Activated CD8-positive, alpha-beta memory T cell treated with anti-CD3 and anti-CD28 coated beads for 36 hours (primary cell): ENCODE data around the gene CGAS. TPM values are rescaled to one million over a fixed set of nuclear protein-coding genes. Genes with fewer than 3 reads are reported as not detected.

Source experiments
- CTCF ChIA-PET: fragments of 350-600 bp; sonication (Branson Sonifier 250); formaldehyde crosslinking; loops from one replicate; lab custom pipeline; 2021; ENCODE audit warnings: antibody characterized with exemption; lab: Charles Lee
- POLR2A ChIA-PET: fragments of 350-600 bp; sonication (Branson Sonifier 250); formaldehyde crosslinking; loops from one replicate; lab custom pipeline; 2021; ENCODE audit warnings: antibody characterized with exemption; lab: Charles Lee
- total RNA-seq, 2 experiments: library from RNA; stranded (reverse); gene quantifications; one replicate each; pipeline ENCODE4 v1.2.3, GENCODE V29; 2021

Gene CGAS
- total RNA-seq, result 10 to 100 TPM; 43.8 to 45.9 TPM

GRCh38 chr6:73452107-73452461, at the start of gene CGAS:
TSS of gene CGAS (minus strand) at chr6:73452297. CDS start at chr6:73452181, 116 bp downstream.
- ChIA-PET CTCF (interaction anchor here (0.8 to 3.2 kb wide), 2 partner anchors 9 to 23 kb away, joined by 3 to 21 read pairs; partner anchors contain the start of gene MTO1), POLR2A (interaction anchor here (0.6 to 3.7 kb wide), 10 partner anchors 10 to 202 kb away, joined by 3 to 66 read pairs (median 7); partner anchors contain the start of genes DDX43, EEF1A1, MTO1 and SLC17A5)

- ChIA-PET POLR2A (interaction anchor here (0.6 to 0.7 kb wide), 2 partner anchors 34 to 220 kb away, joined by 3 to 5 read pairs; no protein-coding TSS in a partner anchor), CTCF (no interaction called here)
Observed at GRCh38 chr6:73497915-73498314, 45.8 kb upstream of the CGAS start.

GRCh38 chr6:73491377-73491776, 39.3 kb upstream of the CGAS start:
- ChIA-PET CTCF (no interaction called here), POLR2A (no interaction called here)

DNA sequence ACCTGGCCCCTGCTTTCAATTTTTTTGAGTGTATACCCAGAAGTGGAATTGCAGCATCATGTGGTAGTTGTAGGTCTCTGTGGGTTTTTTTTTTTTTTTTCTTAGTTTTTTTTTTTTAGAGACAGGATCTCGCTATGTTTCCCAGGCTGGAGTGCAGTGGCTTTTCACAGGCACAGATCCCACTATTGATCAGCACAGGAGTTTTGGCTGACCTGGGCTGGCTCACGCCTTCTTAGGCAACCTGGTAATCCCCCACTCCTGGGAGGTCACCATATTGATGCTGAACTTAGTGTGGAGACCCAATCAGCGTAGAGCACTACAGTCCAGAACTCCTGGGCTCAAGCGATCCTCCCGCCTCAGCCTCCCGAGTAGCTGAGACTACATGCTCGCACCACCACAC, 35.4 kb upstream of the CGAS start:
- ChIA-PET CTCF (interaction anchor here (1.4 kb wide), 1 partner anchor 165 kb away, joined by 4 read pairs; no protein-coding TSS in a partner anchor), POLR2A (no interaction called here)

DNA sequence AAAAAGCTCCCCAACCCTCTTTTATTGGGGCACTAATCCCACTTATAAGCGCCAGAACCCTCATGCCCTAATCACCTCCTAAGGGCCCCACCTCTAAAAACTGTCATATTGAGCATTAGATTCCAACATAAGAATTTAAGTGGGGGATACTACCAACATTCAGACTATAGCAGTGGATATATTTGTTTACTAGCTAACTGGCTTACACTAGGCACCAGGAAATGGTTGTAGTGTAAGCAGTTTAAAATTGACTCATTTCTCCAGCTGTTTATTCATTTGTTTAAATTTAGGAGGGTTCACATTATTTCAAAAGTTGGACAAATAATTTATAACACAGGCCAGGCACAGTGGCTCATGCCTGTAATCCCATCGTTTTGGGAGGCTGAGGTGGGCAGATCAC, 32.3 kb upstream of the CGAS start:
- ChIA-PET POLR2A (no interaction called here), CTCF (no interaction called here)

DNA sequence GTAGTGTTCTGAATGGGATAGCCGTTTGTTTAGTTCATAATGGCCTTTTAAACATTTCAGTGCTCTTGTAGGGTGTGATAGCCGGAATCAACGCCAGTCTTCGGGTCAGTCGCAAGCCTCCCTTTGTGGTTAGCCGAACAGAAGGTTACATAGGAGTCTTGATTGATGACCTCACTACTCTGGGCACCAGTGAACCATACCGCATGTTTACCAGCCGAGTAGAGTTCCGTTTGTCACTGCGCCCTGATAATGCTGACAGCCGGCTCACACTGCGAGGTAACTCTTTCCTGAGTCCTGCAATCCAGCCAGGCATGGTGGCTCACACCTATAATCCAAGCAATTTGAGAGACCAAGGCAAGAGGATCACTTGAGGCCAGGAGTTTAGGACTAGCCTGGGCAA, 29.9 kb upstream of the CGAS start:
- ChIA-PET CTCF (interaction anchor here (0.6 kb wide), 1 partner anchor 111 kb away, joined by 3 read pairs; no protein-coding TSS in a partner anchor), POLR2A (interaction anchor here (0.6 kb wide), 1 partner anchor 29 kb away, joined by 3 read pairs; no protein-coding TSS in a partner anchor)

GRCh38 chr6:73477407-73477806, 25.3 kb upstream of the CGAS start:
- CTCF ChIA-PET, result interaction anchor here (2.0 kb wide), 1 partner anchor 134 kb away, joined by 5 read pairs; no protein-coding TSS in a partner anchor
- POLR2A ChIA-PET, result interaction anchor here (0.7 kb wide), 1 partner anchor 23 kb away, joined by 10 read pairs; no protein-coding TSS in a partner anchor

DNA sequence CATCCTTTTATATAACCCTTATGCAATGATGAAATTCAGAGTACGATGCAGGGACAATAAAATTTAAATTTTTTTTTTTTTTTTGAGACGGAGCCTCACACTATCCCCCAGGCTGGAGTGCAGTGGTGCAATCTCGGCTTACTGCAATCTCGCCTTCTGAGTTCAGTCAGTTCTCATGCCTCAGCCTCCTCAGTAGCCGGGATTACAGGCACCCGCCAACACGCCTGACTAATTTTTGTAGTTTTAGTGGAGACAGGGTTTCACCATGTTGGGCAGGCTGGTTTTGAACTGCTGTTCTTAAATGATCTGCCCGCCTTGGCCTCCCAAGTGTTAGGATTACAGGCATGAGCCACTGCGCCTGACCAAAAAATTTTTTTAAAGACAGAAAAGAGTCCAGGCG, 24.6 kb upstream of the CGAS start:
- CTCF ChIA-PET, result interaction anchor here (0.7 to 2.0 kb wide), 2 partner anchors 117 to 134 kb away, joined by 4 to 5 read pairs; no protein-coding TSS in a partner anchor
- POLR2A ChIA-PET, result no interaction called here

DNA sequence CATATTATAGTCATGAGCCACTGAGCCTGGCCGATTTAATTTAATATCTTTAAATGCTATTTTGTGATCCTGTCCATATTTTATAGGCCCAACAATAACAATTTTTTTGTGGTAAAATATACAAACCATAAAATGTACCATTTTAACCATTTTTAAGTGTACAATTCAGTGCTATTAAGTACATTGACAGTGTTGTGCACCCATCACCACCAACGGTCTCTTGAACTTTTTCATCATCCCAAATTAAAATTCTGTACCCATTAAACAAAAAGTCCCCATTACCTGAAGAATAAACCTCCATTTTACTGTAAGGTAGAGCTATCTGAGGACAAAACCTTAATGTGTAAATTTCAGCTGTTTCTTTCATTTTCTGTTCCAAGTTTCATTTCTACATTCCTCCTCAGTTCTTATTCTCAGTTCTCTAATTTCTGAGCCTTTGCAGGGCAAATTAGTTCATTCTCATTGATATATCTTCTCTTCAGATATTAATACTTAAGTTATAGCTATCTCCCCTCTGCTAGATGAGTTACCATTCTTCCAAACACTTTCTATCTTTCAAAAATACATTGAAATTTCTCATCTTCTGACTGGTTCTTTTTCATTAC, 19.7 kb upstream of the CGAS start:
- POLR2A ChIA-PET, result interaction anchor here (0.7 to 1.1 kb wide), 4 partner anchors 20 to 49 kb away, joined by 3 to 4 read pairs (median 3); partner anchors contain the start of genes CGAS and EEF1A1

GRCh38 chr6:73461537-73462350, 9.6 kb upstream of the CGAS start, which contains the start of gene MTO1:
TSS of gene MTO1 (plus strand) at chr6:73461737. CDS start at chr6:73461855, 118 bp downstream.
- POLR2A ChIA-PET, result interaction anchor here (0.6 to 4.6 kb wide), 13 partner anchors 9 to 193 kb away, joined by 3 to 66 read pairs (median 3); partner anchors contain the start of genes CGAS and EEF1A1
- CTCF ChIA-PET, result interaction anchor here (0.7 to 2.8 kb wide), 6 partner anchors 10 to 191 kb away, joined by 3 to 21 read pairs (median 4); partner anchors contain the start of gene CGAS

More for the DNA sequence above, 19.7 kb upstream of the CGAS start:
- CTCF ChIA-PET, result interaction anchor here (0.9 kb wide), 1 partner anchor 21 kb away, joined by 4 read pairs; no protein-coding TSS in a partner anchor

DNA sequence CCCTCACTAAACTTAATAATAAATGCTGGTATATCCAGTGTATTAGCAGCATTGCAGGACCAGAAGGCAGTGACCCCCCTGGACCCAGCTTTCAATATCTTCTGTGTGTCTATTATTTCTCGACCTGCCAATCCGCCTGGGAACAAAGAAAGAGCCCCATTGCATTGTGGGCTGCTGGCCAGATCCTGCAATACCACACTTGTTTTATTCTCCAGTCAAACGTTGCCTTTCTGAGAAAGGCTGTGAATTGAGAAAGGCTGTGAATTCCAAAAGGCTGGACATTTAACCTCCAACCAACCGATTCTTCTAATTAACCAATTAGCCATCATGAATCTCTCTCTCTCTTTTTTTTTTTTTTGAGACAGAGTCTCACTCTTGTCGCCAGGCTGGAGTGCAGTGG, 8.0 kb upstream of the CGAS start:
- POLR2A ChIA-PET, result interaction anchor here (2.8 to 4.6 kb wide), 2 partner anchors 8 to 61 kb away, joined by 38 to 66 read pairs; partner anchors contain the start of genes CGAS and EEF1A1
- CTCF ChIA-PET, result interaction anchor here (1.0 to 2.8 kb wide), 3 partner anchors 9 to 193 kb away, joined by 3 to 21 read pairs (median 8); partner anchors contain the start of gene CGAS

GRCh38 chr6:73459474-73459873, 7.4 kb upstream of the CGAS start:
- CTCF ChIA-PET, result interaction anchor here (1.0 kb wide), 1 partner anchor 152 kb away, joined by 3 read pairs; no protein-coding TSS in a partner anchor
- POLR2A ChIA-PET, result interaction anchor here (4.6 kb wide), 1 partner anchor 8 kb away, joined by 66 read pairs; the partner anchor contains the start of gene CGAS

DNA sequence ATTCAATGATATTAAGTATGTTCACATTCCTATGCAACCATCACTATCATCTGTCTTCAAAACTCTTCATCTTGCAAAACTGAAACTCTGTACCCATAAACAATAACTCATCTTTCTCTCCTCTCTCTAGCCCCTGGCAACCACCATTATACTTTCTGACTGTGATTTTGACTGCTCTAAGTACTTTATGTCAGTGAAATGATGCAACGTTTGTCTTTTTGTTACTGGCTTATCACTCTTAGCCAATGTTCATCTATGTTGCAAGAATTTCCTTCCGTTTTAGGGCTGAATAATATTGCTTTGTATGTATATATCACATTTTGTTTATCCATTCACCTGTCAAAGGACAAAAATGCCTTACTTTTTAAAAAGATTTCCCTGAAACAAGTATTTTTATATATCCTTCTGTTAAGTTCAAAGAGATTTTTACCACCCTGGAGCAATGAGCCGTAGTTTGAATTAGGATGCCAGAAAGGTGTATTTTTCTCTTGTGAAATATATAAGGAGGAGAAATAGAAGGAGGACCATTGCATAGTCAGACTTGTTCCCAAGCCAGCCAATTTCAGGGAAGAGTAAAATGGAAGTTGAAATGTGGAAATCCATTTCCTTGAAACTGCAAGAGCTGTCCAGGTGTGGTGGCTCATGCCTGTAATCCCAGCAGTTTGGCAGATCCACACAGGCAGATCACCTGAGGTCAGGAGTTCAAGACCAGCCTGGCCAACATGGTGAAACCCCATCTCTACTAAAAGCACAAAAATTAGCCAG, 4.0 kb upstream of the CGAS start:
- POLR2A ChIA-PET, result no interaction called here

GRCh38 chr6:73451223-73452106, 632 bp downstream of the CGAS start:
- ChIA-PET CTCF (interaction anchor here (0.7 to 3.2 kb wide), 4 partner anchors 10 to 69 kb away, joined by 3 to 21 read pairs (median 4); partner anchors contain the start of gene MTO1), POLR2A (interaction anchor here (0.6 to 3.7 kb wide), 13 partner anchors 10 to 203 kb away, joined by 3 to 66 read pairs (median 5); partner anchors contain the start of genes DDX43, EEF1A1, MTO1 and SLC17A5)

More for the DNA sequence above, 4.0 kb upstream of the CGAS start:
- CTCF ChIA-PET, result interaction anchor here (0.7 kb wide), 1 partner anchor 937 kb away, joined by 3 read pairs; no protein-coding TSS in a partner anchor

DNA sequence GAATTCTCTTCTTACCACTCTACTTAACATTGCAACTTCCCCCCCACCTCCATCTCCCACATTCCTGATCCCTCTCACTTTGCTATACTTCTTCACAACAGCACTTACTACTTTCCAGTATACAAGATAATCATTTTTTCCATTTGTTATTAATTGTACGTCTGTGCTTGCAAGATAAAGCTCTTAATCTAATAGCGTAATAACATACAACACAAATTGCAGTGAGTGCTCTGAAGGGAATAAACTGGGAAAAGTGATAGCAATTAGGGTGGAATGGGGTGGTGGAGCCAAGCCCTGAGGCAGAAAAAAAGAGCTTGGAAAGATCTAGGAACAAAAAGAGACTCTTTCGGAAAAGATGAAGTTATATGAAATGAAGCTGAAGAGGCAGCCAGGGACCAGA, 8.5 kb downstream of the CGAS start:
- CTCF ChIA-PET, result no interaction called here
- POLR2A ChIA-PET, result no interaction called here

- POLR2A ChIA-PET, result no interaction called here
Observed at GRCh38 chr6:73435236-73435635, 16.9 kb downstream of the CGAS start.

DNA sequence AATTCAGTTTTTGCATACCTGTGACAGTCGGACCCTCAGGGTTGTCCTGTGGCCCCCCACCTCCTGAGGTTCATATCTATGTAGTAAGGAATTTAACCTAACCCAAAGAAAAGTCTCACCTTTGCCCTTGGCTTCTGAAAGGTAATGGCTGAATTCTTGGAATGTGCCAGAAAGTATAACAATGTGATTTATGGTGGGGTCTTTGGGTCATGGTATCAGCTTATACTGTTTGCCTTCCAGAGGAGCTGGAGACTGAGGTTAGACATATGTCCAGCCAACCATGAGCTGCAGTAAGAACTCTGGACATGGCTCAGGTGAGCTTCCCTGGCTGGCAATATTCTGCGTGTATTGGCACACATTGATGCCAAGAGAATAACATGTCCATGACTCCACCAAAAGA, 30.6 kb downstream of the CGAS start:
- ChIA-PET CTCF (no interaction called here), POLR2A (interaction anchor here (0.5 kb wide), 1 partner anchor 189 kb away, joined by 3 read pairs; no protein-coding TSS in a partner anchor)

More at GRCh38 chr6:73435236-73435635, 16.9 kb downstream of the CGAS start:
- CTCF ChIA-PET, result no interaction called here
